Jurkat, Clone E6-1 (cell line): Measurements from ENCODE around the gene PSENEN.
"Not testable (repeated sequence)": the region's sequence is repeated elsewhere in the genome, so short reads cannot be mapped to it uniquely, and the experiment has no call there.

Experiments used
- DNase-seq: peaks from one replicate; pipeline ENCODE4 v3.0.0-alpha.2; 2011; ENCODE audit warnings: low read depth, low spot score
- H3K4me3 ChIP-seq: 2 replicates; pipeline ENCODE4 v1.5.1; 2011; ENCODE audit warnings: mild to moderate bottlenecking, low read length, control low read depth, moderate library complexity

The PSENEN gene

GRCh38 chr19:35783469-35784434 lies 38.3 kb downstream of the PSENEN start:
- H3K4me3 ChIP-seq, result no peak overlapping the region
- DNase-seq, result no peak

DNA sequence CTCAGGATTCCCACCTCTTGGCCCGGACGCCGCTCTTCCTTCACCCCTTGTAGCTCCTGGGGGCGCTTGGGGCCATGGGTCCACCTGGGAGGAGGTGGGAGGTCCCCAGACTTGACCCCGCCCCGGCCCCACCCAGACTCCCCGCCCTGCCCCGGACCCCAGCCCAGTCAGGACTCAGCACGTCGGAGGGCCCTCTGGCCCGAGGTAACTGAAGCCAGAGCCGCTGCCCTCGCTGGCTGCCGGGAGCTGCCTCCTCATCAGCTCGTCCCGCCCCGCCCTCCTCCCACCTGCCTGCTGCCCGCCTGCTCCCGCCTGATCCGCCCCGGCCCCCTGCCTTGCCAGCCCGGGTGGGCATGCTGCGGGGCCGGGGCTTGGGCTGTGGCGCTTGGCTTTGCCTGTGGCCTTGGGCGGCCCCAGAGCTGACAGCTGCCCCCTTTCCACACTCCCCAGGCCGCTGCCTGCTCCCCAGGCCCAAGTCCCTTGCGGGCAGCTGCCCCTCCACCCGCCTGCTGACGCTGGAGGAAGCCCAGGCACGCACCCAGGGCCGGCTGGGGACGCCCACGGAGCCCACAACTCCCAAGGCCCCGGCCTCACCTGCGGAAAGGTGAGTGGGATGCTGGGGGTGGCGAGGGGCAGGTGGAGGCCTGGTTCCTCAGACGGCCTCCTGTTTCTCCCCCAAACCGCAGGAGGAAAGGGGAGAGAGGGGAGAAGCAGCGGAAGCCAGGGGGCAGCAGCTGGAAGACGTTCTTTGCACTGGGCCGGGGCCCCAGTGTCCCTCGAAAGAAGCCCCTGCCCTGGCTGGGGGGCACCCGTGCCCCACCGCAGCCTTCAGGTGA lies 39.3 kb downstream of the PSENEN start:
- no peak for DNase-seq
- no peak overlapping the region for H3K4me3 ChIP-seq

- no peak for DNase-seq
- no peak overlapping the region for H3K4me3 ChIP-seq
Observed at GRCh38 chr19:35785339-35785627, 39.8 kb downstream of the PSENEN start.

GRCh38 chr19:35786299-35787160 lies 41.1 kb downstream of the PSENEN start:
- DNase-seq, result no peak
- H3K4me3 ChIP-seq, result no peak overlapping the region

GRCh38 chr19:35787227-35787799 lies 41.9 kb downstream of the PSENEN start:
- DNase-seq, result no peak

DNA sequence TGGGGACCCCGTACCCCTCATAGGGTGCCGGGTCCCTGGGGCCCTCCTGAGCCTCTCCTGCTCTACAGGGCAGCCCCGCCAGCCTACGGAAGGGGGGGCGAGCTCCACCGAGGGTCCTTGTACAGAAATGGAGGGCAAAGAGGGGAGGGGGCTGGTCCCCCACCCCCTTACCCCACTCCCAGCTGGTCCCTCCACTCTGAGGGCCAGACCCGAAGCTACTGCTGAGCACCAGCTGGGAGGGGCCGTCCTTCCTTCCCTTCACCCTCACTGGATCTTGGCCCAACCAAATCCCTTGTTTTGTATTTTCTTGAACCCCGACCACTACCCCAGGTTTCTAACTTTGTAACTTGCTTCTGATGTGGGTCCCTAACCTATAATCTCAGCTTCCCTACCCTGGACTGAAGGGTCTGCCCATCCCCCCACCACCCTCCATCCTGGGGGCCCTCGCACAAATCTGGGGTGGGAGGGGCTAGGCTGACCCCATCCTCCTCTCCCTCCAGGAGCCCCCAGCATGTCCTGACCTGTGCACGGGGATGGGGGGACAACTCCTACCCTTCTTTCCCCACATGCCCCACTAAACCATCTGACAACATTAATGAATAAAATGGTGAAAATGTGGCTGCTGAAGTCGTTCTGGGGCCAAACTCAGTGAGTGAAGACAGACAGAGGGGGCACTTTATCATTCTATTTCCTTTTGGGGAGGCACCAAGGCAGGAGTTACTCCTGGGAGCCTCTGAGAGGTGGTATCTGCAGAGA lies 42.9 kb downstream of the PSENEN start:
- H3K4me3 ChIP-seq, result no peak overlapping the region
- no peak for DNase-seq

More at GRCh38 chr19:35787227-35787799, 41.9 kb downstream of the PSENEN start:
- H3K4me3 ChIP-seq, result no peak overlapping the region

GRCh38 chr19:35789195-35789977 lies 43.9 kb downstream of the PSENEN start:
- DNase-seq, result no peak
- H3K4me3 ChIP-seq, result no peak overlapping the region

- no peak for DNase-seq
- H3K4me3 ChIP-seq, result no peak overlapping the region
Observed at GRCh38 chr19:35789978-35790944, 44.8 kb downstream of the PSENEN start.

DNA sequence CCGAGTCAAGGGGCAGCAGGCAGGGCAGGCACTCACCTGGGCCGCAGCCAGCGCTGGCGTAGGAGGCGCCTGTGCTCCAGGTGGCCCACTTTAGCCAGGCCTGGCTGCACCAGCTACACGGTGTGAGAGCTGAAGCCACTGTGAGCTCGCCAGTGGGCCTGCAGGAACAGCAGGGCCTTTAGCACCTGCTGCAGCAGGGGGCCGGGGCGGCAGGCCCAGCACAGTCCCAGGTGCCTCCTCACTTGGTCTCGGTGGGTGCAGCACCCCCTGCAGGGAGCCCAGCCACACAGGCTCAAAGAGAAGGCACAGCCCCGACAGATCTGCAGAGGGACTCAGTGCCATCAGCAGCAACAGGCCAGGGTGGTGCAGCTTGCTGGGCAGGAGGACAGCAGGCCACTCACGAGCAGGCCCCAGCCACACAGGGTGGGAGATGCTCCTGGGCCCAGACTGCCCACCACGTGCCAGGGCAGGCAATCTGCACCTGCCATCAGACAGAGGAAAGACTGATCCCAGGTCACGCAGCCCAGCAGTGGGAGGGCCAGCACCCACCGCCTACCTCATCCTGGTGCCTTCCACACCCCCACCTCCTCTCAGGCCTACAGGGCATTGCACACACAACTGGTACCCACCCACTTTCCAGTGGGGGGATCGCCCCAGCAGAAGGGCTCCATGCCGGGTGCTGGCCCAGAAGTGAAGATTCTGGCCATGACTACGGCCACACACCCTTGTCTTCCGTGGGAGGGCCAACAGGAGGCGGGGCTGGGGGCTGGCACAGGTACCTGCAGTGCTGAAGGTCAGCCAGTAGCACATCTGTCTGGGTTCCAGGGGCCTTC lies 45.7 kb downstream of the PSENEN start:
- DNase-seq, result no peak
- no peak overlapping the region for H3K4me3 ChIP-seq

- DNase-seq, result no peak
Observed at GRCh38 chr19:35791814-35792279, 46.4 kb downstream of the PSENEN start.

DNA sequence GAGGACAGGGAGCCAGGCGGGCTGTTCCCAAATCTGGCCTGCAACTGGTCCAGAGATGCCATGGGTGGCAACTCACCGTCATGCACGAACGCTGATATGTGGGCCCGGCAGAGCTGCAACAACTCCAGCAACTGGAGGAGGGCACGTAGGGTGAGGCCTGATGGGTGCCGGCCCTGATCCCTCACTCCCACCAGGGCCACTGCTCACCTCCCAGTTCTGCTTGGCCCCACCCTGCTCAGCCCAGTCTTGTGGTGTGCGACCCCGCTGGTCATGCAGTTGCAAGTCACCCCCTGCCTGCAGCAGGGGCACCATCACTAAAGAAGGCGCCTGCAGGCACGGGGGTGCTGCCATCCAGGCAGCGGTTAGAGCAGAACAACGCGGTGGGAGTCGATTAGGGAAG lies 46.9 kb downstream of the PSENEN start:
- H3K4me3 ChIP-seq, result no peak overlapping the region
- DNase-seq, result no peak

More at GRCh38 chr19:35791814-35792279, 46.4 kb downstream of the PSENEN start:
- H3K4me3 ChIP-seq, result no peak overlapping the region

GRCh38 chr19:35792888-35793287 lies 47.4 kb downstream of the PSENEN start:
- no peak for DNase-seq
- no peak overlapping the region for H3K4me3 ChIP-seq

DNA sequence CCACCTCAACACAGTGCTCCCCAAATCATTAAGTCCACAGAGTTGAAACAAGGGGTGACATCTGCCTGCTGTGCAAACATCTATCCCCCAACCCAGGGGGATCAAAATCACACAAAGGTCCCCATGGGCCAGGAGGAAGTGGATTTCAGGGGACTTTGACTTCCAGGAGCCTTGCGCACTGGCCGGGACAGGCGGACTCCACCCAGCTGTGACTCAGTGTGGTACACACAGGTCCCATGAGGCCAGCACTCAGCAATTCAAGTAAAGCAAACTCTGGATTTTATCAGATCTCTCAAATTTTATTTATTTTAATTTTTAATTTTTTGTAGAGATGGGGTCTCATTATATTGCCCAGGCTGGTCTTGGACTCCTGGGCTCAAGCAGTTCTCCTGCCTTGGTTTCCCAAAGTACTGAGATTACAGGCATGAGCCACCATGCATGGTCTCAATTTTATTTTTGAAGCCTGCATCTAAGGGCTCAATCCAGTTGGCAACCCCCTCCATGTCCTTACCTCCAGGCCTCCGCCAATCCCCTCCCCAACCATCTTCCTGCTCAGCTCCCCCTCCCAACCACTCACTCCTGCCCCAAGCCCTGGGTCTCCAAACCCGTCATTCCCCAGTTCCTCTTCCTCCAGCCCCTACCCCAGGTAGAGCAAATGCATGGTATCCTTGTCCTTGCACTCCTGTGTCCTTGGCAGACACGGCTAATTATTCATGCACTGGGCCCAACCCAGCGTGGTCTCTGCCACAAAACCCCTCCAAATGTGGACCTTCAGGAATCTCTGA lies 48.1 kb downstream of the PSENEN start:
- no peak overlapping the region for H3K4me3 ChIP-seq
- no peak for DNase-seq

- H3K4me3 ChIP-seq, DNase-seq: not testable (repeated sequence)
Observed at GRCh38 chr19:35795564-35795963, 50.1 kb downstream of the PSENEN start.
